ENCODE results near the gene CYP2C9. TPM values are rescaled to one million over a fixed set of nuclear protein-coding genes. Genes with fewer than 3 reads are reported as not detected.
"Not testable (repeated sequence)": the region's sequence is repeated elsewhere in the genome, so short reads cannot be mapped to it uniquely, and the experiment has no call there.

The CYP2C9 gene
- total and polyA plus RNA-seq, 2 donors from 2014 or later = 2.4 to 2.9 TPM

DNA sequence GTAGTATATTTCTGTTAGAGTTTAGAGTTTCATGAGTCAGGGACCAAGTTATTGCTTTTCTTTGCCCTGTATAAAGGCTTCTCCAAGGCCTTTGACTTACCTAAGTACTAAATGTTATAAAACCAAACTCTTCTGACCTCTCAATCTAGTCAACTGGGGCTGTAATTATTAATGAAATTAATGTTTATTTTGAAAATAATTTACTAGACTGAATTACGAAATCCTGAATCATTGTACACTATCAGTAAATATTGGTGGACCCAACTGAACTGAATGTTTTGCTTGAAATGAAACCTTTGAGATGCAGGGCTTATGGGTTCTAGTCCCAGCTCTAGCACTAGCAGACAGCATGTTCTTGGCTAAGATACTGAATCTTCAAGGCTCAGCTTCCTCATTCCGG lies 1.7 kb upstream of the CYP2C9 start:
- intact Hi-C loops (cut with DNase I) = no loop called here
- no peaks in the 10 kb centered on the region for H3K27me3 ChIP-seq (ENCODE audit: control insufficient read depth, insufficient read depth, low read length)
- peak; percentile 74 for FAIRE-seq

DNA sequence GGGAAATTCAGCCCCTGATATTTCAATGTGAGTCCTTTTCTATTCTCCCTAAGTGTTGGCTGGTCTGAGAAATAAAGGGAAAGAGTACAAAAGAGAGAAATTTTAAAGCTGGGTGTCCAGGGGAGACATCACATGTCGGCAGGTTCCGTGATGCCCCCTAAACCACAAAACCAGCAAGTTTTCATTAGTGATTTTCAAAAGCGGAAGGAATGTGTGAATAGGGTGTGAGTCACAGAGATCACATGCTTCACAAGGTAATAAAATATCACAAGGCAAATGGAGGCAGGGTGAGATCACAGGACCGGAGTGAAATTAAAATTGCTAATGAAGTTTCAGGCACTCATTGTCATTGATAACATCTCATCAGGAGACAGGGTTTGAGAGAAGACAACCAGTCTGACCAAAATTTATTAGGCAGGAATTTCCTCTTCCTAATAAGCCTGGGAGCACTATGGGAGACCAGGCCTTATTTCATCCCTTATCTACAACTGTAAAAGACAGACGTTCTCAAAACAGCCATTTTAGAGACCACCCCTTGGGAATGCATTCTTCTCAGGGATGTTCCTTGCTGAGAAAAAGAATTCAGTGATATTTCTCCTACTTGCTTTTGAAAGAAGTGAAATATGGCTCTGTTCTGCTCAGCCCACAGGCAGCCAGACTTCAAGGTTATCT lies 5.1 kb downstream of the CYP2C9 start:
- H3K4me3 ChIP-seq (ENCODE audit: low read length in 3 of 3); H3K27ac ChIP-seq (ENCODE audit: low read depth in 2 of 2, low read length in 2 of 2); FAIRE-seq; H3K9ac ChIP-seq (ENCODE audit: low read length in 3 of 3); H3K27me3 ChIP-seq (ENCODE audit: control insufficient read depth, insufficient read depth, low read length); H3K36me3 ChIP-seq (ENCODE audit: control insufficient read depth in 2 of 3, insufficient read depth in 3 of 3, low read length in 3 of 3); DNase-seq; H3K4me1 ChIP-seq (ENCODE audit: control insufficient read depth in 2 of 3, insufficient read depth in 2 of 3, low read depth in 1 of 3, low read length in 3 of 3); intact Hi-C loops (cut with DNase I): not testable (repeated sequence)
- peaks cover 0 to 18% (median 3%) of the 10 kb centered on the region in 3 donors for H3K9me3 ChIP-seq (ENCODE audit: control insufficient read depth in 2 of 3, insufficient read depth in 1 of 3, low read length in 3 of 3)

More for the DNA sequence above, 1.7 kb upstream of the CYP2C9 start:
- no peak for DNase-seq
- Histone ChIP-seq H3K4me1 (ENCODE audit: control insufficient read depth in 2 of 3, insufficient read depth in 2 of 3, low read depth in 1 of 3, low read length in 3 of 3) (no peaks in the 10 kb centered on the region), H3K4me3 (ENCODE audit: low read length in 3 of 3) (no peak overlapping the region), H3K36me3 (ENCODE audit: control insufficient read depth in 2 of 3, insufficient read depth in 3 of 3, low read length in 3 of 3) (no peaks in the 10 kb centered on the region), H3K9me3 (ENCODE audit: control insufficient read depth in 2 of 3, insufficient read depth in 1 of 3, low read length in 3 of 3) (peaks cover 0 to 4% (median 0%) of the 10 kb centered on the region in 3 donors), H3K27ac (ENCODE audit: low read depth in 2 of 2, low read length in 2 of 2) (peak overlapping the region; percentile 16 to 26), H3K9ac (ENCODE audit: low read length in 3 of 3) (no peak overlapping the region)
- TF ChIP-seq, protein P1, sequence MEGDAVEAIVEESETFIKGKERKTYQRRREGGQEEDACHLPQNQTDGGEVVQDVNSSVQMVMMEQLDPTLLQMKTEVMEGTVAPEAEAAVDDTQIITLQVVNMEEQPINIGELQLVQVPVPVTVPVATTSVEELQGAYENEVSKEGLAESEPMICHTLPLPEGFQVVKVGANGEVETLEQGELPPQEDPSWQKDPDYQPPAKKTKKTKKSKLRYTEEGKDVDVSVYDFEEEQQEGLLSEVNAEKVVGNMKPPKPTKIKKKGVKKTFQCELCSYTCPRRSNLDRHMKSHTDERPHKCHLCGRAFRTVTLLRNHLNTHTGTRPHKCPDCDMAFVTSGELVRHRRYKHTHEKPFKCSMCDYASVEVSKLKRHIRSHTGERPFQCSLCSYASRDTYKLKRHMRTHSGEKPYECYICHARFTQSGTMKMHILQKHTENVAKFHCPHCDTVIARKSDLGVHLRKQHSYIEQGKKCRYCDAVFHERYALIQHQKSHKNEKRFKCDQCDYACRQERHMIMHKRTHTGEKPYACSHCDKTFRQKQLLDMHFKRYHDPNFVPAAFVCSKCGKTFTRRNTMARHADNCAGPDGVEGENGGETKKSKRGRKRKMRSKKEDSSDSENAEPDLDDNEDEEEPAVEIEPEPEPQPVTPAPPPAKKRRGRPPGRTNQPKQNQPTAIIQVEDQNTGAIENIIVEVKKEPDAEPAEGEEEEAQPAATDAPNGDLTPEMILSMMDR (IDR thresholded peaks at IDR 0.05; ENCODE audit: borderline replicate concordance, extremely low read depth, insufficient read depth) = no peak

DNA sequence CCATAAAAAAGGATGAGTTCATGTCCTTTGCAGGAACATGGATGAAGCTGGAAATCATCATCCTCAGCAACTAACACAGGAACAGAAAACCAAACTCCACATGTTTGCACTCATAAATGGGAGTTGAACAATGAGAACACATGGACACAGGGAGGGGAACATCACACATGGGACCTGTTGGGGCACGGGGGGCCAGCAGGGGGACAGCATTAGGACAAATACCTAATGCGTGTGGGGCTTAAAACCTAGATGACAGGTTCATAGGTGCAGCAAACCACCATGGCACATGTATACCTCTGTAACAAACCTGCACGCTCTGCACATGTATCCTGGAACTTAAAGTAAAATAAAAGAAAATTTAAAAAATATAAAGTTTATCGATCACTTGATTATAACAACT lies 7.7 kb downstream of the CYP2C9 start:
- not testable (repeated sequence) for FAIRE-seq

DNA sequence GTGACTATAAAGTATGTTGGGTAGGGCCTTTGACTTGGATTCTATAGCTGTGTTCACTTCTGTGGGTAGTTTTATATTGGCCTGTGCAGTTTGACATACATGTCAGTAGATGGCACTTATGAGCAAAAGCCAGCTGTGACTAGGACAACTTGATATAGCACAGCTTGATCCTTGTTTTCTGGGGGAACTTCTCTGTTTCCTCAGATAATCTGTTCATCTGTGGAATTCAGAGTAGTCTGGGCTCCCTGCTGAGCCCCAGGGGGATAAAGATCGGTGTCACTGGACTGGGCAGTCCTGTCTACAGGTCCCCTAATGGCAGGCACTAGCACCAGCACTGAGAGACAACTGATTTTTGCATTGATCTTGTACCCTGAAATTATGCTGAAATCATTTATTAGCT lies 25.4 kb downstream of the CYP2C9 start:
- H3K36me3 ChIP-seq (ENCODE audit: control insufficient read depth in 2 of 3, insufficient read depth in 3 of 3, low read length in 3 of 3) = no peaks in the 10 kb centered on the region
- no peaks in the 10 kb centered on the region for H3K4me1 ChIP-seq (ENCODE audit: control insufficient read depth in 2 of 3, insufficient read depth in 2 of 3, low read depth in 1 of 3, low read length in 3 of 3)
- no peak overlapping the region for H3K4me3 ChIP-seq (ENCODE audit: low read length in 3 of 3)
- peaks cover 0 to 7% (median 0%) of the 10 kb centered on the region in 3 donors for H3K9me3 ChIP-seq (ENCODE audit: control insufficient read depth in 2 of 3, insufficient read depth in 1 of 3, low read length in 3 of 3)
- no peak overlapping the region for H3K27ac ChIP-seq (ENCODE audit: low read depth in 2 of 2, low read length in 2 of 2)
- intact Hi-C loops (cut with DNase I) = no loop called here
- TF ChIP-seq, protein P1 (IDR thresholded peaks at IDR 0.05; ENCODE audit: borderline replicate concordance, extremely low read depth, insufficient read depth) = peak; percentile 54
- DNase-seq (peak in 4 of 5 donors; percentile 10 to 73 (median 44)), FAIRE-seq (no peak)
- H3K27me3 ChIP-seq (ENCODE audit: control insufficient read depth, insufficient read depth, low read length) = no peaks in the 10 kb centered on the region
- no peak overlapping the region for H3K9ac ChIP-seq (ENCODE audit: low read length in 3 of 3)

More for the DNA sequence above, 7.7 kb downstream of the CYP2C9 start:
- H3K4me1 ChIP-seq (ENCODE audit: control insufficient read depth in 2 of 3, insufficient read depth in 2 of 3, low read depth in 1 of 3, low read length in 3 of 3); DNase-seq; intact Hi-C loops (cut with DNase I); H3K4me3 ChIP-seq (ENCODE audit: low read length in 3 of 3); H3K9ac ChIP-seq (ENCODE audit: low read length in 3 of 3); H3K27ac ChIP-seq (ENCODE audit: low read depth in 2 of 2, low read length in 2 of 2); H3K27me3 ChIP-seq (ENCODE audit: control insufficient read depth, insufficient read depth, low read length); H3K36me3 ChIP-seq (ENCODE audit: control insufficient read depth in 2 of 3, insufficient read depth in 3 of 3, low read length in 3 of 3): not testable (repeated sequence)
- peaks cover 0 to 18% (median 3%) of the 10 kb centered on the region in 3 donors for H3K9me3 ChIP-seq (ENCODE audit: control insufficient read depth in 2 of 3, insufficient read depth in 1 of 3, low read length in 3 of 3)
